Activated CD4-positive, alpha-beta memory T cell treated with anti-CD3 and anti-CD28 coated beads for 36 hours (primary cell): ENCODE data around the gene ARHGAP45. TPM values are rescaled to one million over a fixed set of nuclear protein-coding genes. Genes with fewer than 3 reads are reported as not detected.

ENCODE experiments used
- CTCF ChIA-PET: fragments of 350-600 bp; sonication (Branson Sonifier 250); formaldehyde crosslinking; loops from one replicate; lab custom pipeline; 2021; ENCODE audit warnings: antibody characterized with exemption, inconsistent platforms; lab: Charles Lee
- POLR2A ChIA-PET: fragments of 350-600 bp; sonication (Branson Sonifier 250); formaldehyde crosslinking; loops from one replicate; lab custom pipeline; 2021; ENCODE audit warnings: antibody characterized with exemption; lab: Charles Lee
- DNase-seq: peaks from one replicate; pipeline ENCODE4 v3.0.0-alpha.2; 2020
- H3K27ac Mint-ChIP-seq: one replicate; pipeline ENCODE4 v1.8.0; 2021; ENCODE audit warnings: mixed read lengths
- H3K27me3 Mint-ChIP-seq: one replicate; pipeline ENCODE4 v1.8.0; 2021; ENCODE audit warnings: mixed read lengths
- H3K36me3 Mint-ChIP-seq: one replicate; pipeline ENCODE4 v1.8.0; 2021; ENCODE audit warnings: mixed read lengths
- H3K4me1 Mint-ChIP-seq: one replicate; pipeline ENCODE4 v1.8.0; 2021; ENCODE audit warnings: low read depth, mixed read lengths
- H3K4me3 Mint-ChIP-seq: one replicate; pipeline ENCODE4 v1.8.0; 2021; ENCODE audit warnings: mild to moderate bottlenecking, mixed read lengths
- H3K9me3 Mint-ChIP-seq: one replicate; pipeline ENCODE4 v1.8.0; 2021; ENCODE audit warnings: mixed read lengths
- intact Hi-C: fragments of 100-400 bp; cut with micrococcal nuclease; formaldehyde crosslinking; loops from one replicate; pipeline ENCODE4 v1.15.1; 2023
- total RNA-seq, 2 experiments: library from RNA; stranded (reverse); gene quantifications; one replicate each; pipeline ENCODE4 v1.2.3, GENCODE V29; 2021

ARHGAP45 gene
- total RNA-seq, 2 experiments from 2014 or later = 136 to 142 TPM

DNA sequence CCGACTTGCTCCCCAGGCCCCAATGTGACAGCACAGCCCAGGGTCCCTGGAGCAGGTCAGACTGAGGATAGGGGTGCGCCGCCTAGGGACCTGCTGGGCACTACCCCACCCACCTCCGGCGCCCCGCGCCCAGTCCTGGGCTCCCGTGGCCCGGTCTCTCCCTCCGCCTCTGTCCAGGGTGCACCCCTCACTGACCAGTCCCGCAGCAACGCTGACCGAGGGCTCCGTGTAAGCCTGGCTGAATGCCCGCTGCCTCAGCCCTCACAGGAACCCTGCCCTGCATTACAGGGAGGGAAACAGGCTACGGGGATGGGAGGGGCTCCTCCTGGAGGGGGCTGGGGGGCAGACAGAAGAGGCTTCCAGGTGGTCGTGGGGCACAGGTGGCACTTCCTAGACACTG is 68.5 kb downstream of the ARHGAP45 start:
- ChIA-PET CTCF (interaction anchor here (0.9 kb wide), 1 partner anchor 22 kb away, joined by 3 read pairs; no protein-coding TSS in a partner anchor), POLR2A (no interaction called here)
- no peak overlapping the region for H3K4me3 Mint-ChIP-seq
- no peak for DNase-seq
- H3K27me3 Mint-ChIP-seq = no peaks in the 10 kb centered on the region
- peak overlapping the region; percentile 6 for H3K27ac Mint-ChIP-seq
- intact Hi-C loops = no loop called here
- H3K9me3 Mint-ChIP-seq = no peaks in the 10 kb centered on the region
- peaks cover 25% of the 10 kb centered on the region for H3K4me1 Mint-ChIP-seq
- peaks cover 12% of the 10 kb centered on the region for H3K36me3 Mint-ChIP-seq

DNA sequence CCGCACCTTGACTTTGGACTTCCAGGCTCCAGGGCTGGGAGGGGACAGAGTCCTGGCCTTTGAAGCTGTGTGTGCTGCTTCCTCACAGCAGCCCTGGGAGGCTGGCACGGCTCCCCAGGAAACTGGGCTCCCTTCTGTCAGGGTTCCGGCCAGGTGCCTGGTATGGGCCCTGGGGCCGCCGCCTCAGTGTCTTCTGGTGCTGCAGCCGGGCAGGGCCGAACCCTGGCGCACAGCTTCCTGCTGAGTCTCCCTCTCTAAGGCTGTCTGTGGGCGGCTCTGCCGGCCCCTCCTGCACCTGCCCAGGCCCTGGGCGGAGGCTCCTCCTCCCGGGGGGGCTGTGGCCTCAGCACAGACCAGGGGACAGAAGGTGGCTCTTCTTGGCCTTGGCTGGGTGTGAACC is 69.2 kb downstream of the ARHGAP45 start:
- Mint-ChIP-seq H3K27ac (peak overlapping the region; percentile 78), H3K36me3 (peaks cover 7% of the 10 kb centered on the region), H3K9me3 (no peaks in the 10 kb centered on the region), H3K4me1 (peaks cover 21% of the 10 kb centered on the region), H3K4me3 (no peak overlapping the region), H3K27me3 (no peaks in the 10 kb centered on the region)
- DNase-seq = no peak
- ChIA-PET POLR2A (no interaction called here), CTCF (interaction anchor here (0.6 kb wide), 1 partner anchor 131 kb away, joined by 3 read pairs; no protein-coding TSS in a partner anchor)
- intact Hi-C loops = no loop called here

Other genes with a start within 250 kb of the ARHGAP45 start
- gene PLPPR3, start 245.2 kb upstream of the ARHGAP45 start, total RNA-seq = not detected
- not detected for gene AZU1, start 239.3 kb upstream of the ARHGAP45 start, total RNA-seq
- not detected for gene PRTN3, start 226.2 kb upstream of the ARHGAP45 start, total RNA-seq
- gene ELANE, start 214.9 kb upstream of the ARHGAP45 start, total RNA-seq = not detected
- gene CFD, start 207.5 kb upstream of the ARHGAP45 start, total RNA-seq = under 1 TPM; 0.40 to 0.63 TPM
- gene MED16, start 174.0 kb upstream of the ARHGAP45 start, total RNA-seq = 10 to 100 TPM; 58.9 to 62.7 TPM
- gene RNU6-9, start 173.7 kb upstream of the ARHGAP45 start, total RNA-seq = not detected
- 10 to 100 TPM; 80.4 to 81.4 TPM for gene R3HDM4, start 153.9 kb upstream of the ARHGAP45 start, total RNA-seq
- 10 to 100 TPM in 1 of 2 experiments, 1 to 10 TPM in 1; 9.9 to 10.6 TPM for gene KISS1R, start 149.8 kb upstream of the ARHGAP45 start, total RNA-seq
- 10 to 100 TPM; 28.5 to 30.6 TPM for gene ARID3A, start 141.1 kb upstream of the ARHGAP45 start, total RNA-seq
- 10 to 100 TPM; 73.3 to 75.8 TPM for gene WDR18, start 82.8 kb upstream of the ARHGAP45 start, total RNA-seq
- not detected for gene GRIN3B, start 66.7 kb upstream of the ARHGAP45 start, total RNA-seq
- gene TMEM259, start 46.0 kb upstream of the ARHGAP45 start, total RNA-seq = 100 to 1,000 TPM; 107 to 109 TPM
- not detected for gene RNU6-2, start 45.6 kb upstream of the ARHGAP45 start, total RNA-seq
- 100 to 1,000 TPM; 123 to 130 TPM for gene CNN2, start 40.6 kb upstream of the ARHGAP45 start, total RNA-seq
- gene ABCA7, start 27.1 kb upstream of the ARHGAP45 start, total RNA-seq = 10 to 100 TPM; 28.3 to 29.3 TPM
- 100 to 1,000 TPM; 204 to 207 TPM for gene POLR2E, start 28.2 kb downstream of the ARHGAP45 start, total RNA-seq
- gene GPX4, start 36.8 kb downstream of the ARHGAP45 start, total RNA-seq = 100 to 1,000 TPM; 274 to 275 TPM
- gene SBNO2, start 107.1 kb downstream of the ARHGAP45 start, total RNA-seq = 100 to 1,000 TPM in 1 of 2 experiments, 10 to 100 TPM in 1; 96.9 to 110 TPM
- 10 to 100 TPM; 66.4 to 74.3 TPM for gene STK11, start 138.6 kb downstream of the ARHGAP45 start, total RNA-seq
- 1 to 10 TPM; 1.3 to 2.1 TPM for gene CBARP, start 170.8 kb downstream of the ARHGAP45 start, total RNA-seq
- 100 to 1,000 TPM; 178 to 192 TPM for gene ATP5F1D, start 174.6 kb downstream of the ARHGAP45 start, total RNA-seq
- gene MIDN, start 181.4 kb downstream of the ARHGAP45 start, total RNA-seq = 10 to 100 TPM; 54.1 to 54.6 TPM
- gene CIRBP, start 202.2 kb downstream of the ARHGAP45 start, total RNA-seq = 100 to 1,000 TPM; 171 to 173 TPM
- gene FAM174C, start 208.4 kb downstream of the ARHGAP45 start, total RNA-seq = 10 to 100 TPM; 74.8 to 76.1 TPM
- gene EFNA2, start 218.7 kb downstream of the ARHGAP45 start, total RNA-seq = not detected